ENCODE data around the gene TMEM63C.
A peak's percentile ranks its signal among the peaks of the same experiment; 100 is the strongest.
"Not testable (repeated sequence)": the region's sequence is repeated elsewhere in the genome, so short reads cannot be mapped to it uniquely, and the experiment has no call there.

Gene TMEM63C

DNA sequence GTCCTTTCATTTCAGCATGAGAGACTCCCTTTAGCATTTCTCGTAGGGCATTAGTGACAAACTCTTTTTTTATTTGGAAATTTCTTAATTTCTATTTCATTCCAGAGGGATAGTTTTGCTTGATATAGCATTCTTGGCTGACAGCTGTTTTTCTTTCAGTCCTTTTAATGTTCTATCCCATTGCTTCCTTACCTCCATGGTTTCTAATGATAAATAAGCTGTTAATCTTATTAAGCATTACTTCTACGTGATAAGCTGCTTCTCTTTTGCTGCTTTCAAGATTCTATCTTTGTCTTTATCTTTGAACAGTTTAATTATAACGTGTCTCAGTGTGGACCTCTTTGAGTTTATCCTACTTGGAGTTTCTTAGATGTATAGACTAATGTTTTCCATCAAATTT is 11.6 kb upstream of the TMEM63C start:
- Mint-ChIP-seq H3K27ac (ENCODE audit: low read depth) (no peak overlapping the region), H3K9me3 (peaks cover 18% of the 10 kb centered on the region), H3K36me3 (ENCODE audit: insufficient read depth) (no peaks in the 10 kb centered on the region), H3K27me3 (peaks cover 28% of the 10 kb centered on the region), H3K4me3 (no peak overlapping the region), H3K4me1 (no peaks in the 10 kb centered on the region)
- DNase-seq (ENCODE audit: low spot score in 2 of 2) (no peak), ATAC-seq (replicated peaks; ENCODE audit: extremely low read depth, poor library complexity, severe bottlenecking) (no peak)

DNA sequence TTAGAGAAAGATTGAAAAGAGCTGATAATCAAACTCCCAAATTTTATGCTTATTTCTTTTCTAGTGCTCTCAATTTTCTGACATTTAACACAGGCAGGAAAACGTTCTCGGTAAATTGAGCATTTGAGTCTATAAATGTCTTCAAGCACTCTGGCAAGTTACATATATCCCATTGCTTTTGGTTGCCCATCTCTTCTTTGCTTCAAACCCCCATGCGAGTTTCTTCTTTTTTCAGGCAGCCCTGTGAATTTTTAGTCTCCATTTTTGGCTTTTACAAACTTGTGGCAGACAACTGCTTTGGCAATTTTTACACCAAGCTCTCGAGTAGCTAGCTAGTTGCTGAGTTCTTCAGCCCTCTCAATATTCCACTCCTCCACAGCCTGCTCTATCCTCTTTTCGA is 8.7 kb upstream of the TMEM63C start:
- H3K27me3 Mint-ChIP-seq, result peaks cover 29% of the 10 kb centered on the region
- H3K27ac Mint-ChIP-seq (ENCODE audit: low read depth), result no peak overlapping the region
- no peak for ATAC-seq (replicated peaks; ENCODE audit: extremely low read depth, poor library complexity, severe bottlenecking)
- H3K36me3 Mint-ChIP-seq (ENCODE audit: insufficient read depth), result no peaks in the 10 kb centered on the region
- DNase-seq (ENCODE audit: low spot score in 2 of 2), result no peak
- no peak overlapping the region for H3K4me3 Mint-ChIP-seq
- no peaks in the 10 kb centered on the region for H3K4me1 Mint-ChIP-seq
- H3K9me3 Mint-ChIP-seq, result peaks cover 18% of the 10 kb centered on the region

DNA sequence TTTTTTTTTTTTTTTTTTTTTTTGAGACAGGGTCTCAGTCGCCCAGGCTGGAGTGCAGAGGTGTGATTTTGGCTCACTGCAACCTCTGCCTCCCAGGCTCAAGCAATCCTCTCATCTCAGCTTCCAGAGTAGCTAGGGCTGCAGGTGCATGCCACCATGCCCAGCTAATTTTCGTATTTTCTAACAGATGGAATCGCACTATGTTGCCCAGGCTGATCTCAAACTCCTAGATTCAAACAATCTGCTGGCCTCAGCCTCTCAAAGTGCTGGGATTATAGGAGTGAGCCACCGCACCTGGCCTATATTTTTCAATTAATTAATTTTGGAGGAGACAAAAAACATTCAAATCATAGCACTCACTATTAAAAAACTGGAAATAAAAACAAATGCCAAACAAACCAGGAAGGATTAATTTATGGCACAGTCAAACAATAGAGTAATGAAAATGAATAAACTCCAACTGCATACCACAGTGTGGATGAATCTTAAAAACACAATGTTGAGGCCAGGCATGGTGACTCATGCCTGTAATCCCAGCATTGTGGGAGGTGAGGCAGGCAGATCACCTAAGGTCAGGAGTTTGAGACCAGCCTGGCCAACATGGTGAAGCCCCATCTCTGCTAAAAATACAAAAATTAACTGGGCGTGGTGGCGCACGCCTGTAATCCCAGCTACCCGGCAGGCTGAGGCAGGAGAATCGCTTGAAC is 7.5 kb upstream of the TMEM63C start:
- H3K27ac Mint-ChIP-seq (ENCODE audit: low read depth); H3K4me1 Mint-ChIP-seq; DNase-seq (ENCODE audit: low spot score in 2 of 2); H3K36me3 Mint-ChIP-seq (ENCODE audit: insufficient read depth); H3K4me3 Mint-ChIP-seq; ATAC-seq (replicated peaks; ENCODE audit: extremely low read depth, poor library complexity, severe bottlenecking): not testable (repeated sequence)
- Mint-ChIP-seq H3K27me3 (peaks cover 28% of the 10 kb centered on the region), H3K9me3 (peaks cover 14% of the 10 kb centered on the region)

DNA sequence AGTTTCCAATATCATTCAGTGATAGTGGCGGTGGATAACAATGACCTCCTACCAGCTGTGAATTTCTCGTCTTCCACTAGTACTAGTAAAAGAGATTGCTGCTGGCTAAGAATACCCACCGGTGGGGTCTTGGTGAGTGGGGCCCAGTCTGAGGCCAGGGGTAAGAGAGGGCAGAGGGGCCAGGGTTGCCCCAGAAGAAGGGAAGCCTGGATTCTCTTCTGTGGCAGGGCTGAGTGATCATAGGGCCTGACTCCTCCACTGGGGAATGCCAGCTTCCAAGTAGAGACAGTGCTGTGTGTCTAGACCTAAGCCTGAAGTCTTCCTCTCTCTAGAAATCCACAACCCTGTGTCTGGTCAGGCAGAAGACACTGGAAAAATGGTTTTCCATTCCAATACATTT is 5.8 kb upstream of the TMEM63C start:
- Mint-ChIP-seq H3K36me3 (ENCODE audit: insufficient read depth) (no peaks in the 10 kb centered on the region), H3K9me3 (peaks cover 3% of the 10 kb centered on the region), H3K4me3 (no peak overlapping the region), H3K4me1 (no peaks in the 10 kb centered on the region), H3K27ac (ENCODE audit: low read depth) (no peak overlapping the region), H3K27me3 (peaks cover 27% of the 10 kb centered on the region)
- DNase-seq (ENCODE audit: low spot score in 2 of 2) (no peak), ATAC-seq (replicated peaks; ENCODE audit: extremely low read depth, poor library complexity, severe bottlenecking) (no peak)

DNA sequence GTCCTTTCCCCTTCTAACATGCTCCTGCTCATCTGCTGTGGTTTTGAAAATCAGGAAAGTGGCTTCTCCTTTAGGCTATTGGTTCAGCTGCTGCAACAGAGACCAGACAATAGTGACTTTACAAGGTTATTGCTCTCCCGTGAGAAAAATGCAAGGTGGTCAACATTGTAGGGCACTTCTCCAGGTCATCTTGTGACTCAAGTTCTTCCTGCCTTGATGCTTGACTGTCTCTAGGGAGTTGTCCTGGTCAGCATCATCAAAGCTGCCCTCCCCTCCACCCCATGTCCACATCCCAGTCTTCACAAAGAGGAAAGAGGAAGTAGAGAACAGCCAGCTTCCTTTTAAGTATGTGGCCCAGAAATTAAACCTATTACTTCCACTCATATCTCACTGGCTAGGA is 3.9 kb upstream of the TMEM63C start:
- peaks cover 2% of the 10 kb centered on the region for H3K36me3 Mint-ChIP-seq (ENCODE audit: insufficient read depth)
- DNase-seq (ENCODE audit: low spot score in 2 of 2), result no peak
- H3K9me3 Mint-ChIP-seq, result no peaks in the 10 kb centered on the region
- H3K27ac Mint-ChIP-seq (ENCODE audit: low read depth), result no peak overlapping the region
- H3K4me1 Mint-ChIP-seq, result peaks cover 11% of the 10 kb centered on the region
- no peak for ATAC-seq (replicated peaks; ENCODE audit: extremely low read depth, poor library complexity, severe bottlenecking)
- peaks cover 27% of the 10 kb centered on the region for H3K27me3 Mint-ChIP-seq
- no peak overlapping the region for H3K4me3 Mint-ChIP-seq

DNA sequence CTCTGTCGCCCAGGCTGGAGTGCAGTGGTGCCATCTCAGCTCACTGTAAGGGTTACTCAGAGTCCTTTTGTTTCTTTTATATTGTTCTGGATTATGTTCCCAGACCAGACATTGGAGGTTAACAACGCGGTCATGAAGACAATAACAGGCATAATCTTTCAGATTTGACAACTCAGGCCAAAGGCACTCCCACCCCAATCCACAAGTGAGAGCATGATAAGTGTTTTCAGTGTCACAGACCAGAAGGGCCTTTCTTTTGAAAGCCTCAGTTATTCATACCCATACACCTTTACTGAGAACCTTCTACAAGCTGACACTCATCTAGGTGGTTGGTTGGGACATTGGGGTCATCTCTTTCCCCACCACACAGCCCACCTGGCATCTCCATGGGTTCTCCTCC is 2.9 kb upstream of the TMEM63C start:
- Mint-ChIP-seq H3K36me3 (ENCODE audit: insufficient read depth) (peaks cover 2% of the 10 kb centered on the region), H3K4me3 (no peak overlapping the region), H3K9me3 (no peaks in the 10 kb centered on the region), H3K4me1 (peaks cover 17% of the 10 kb centered on the region), H3K27me3 (peaks cover 17% of the 10 kb centered on the region), H3K27ac (ENCODE audit: low read depth) (peak overlapping the region; percentile 30)
- DNase-seq (ENCODE audit: low spot score in 2 of 2) (no peak), ATAC-seq (replicated peaks; ENCODE audit: extremely low read depth, poor library complexity, severe bottlenecking) (no peak)

DNA sequence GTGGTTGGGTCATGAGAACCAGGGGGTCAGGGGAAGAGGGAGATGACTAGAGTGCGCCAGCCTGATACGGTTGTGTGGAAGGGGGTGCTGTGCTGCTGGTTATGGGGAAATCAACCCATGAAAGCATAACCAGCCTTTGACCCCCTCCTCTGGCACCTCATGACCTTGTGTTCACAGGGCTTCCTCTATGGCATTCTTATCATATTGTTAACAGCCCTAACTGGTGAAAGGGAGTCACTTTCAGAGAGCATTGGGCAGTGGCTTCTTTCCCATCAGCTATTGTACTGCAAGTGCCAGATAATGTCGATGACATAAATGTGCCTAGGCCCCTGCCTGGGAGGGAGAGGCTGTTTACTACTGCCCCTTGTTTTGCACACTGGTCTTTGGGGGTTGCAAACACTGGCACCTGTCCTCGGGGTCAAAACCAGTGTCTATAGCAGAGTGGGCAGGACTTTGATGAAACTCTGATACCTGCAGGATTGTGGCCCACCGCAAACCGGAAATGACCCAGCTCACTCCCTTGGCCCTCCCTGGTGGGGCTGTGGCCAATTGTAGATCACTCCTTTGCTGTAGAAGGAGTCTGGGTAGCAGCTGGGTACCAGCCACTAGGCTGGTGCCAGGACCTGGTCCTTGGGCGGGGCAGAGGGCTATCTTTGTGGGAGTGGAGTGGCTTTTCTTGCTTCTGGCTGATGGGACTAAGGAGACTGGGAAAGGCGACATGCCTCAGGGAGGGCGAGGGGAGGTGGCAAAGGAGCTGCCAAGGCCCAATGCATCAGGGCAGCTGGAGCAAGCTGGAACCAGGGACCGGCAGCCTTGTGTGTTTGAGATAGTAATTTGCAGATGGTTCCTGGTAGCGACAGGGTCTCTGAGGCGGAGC is 634 bp upstream of the TMEM63C start:
- DNase-seq (ENCODE audit: low spot score in 2 of 2) (no peak), ATAC-seq (replicated peaks; ENCODE audit: extremely low read depth, poor library complexity, severe bottlenecking) (no peak)
- H3K27me3 Mint-ChIP-seq, result peaks cover 15% of the 10 kb centered on the region
- H3K36me3 Mint-ChIP-seq (ENCODE audit: insufficient read depth), result peaks cover 2% of the 10 kb centered on the region
- H3K4me1 Mint-ChIP-seq, result peaks cover 31% of the 10 kb centered on the region
- peak overlapping the region; percentile 53 for H3K27ac Mint-ChIP-seq (ENCODE audit: low read depth)
- no peaks in the 10 kb centered on the region for H3K9me3 Mint-ChIP-seq
- peak overlapping the region; percentile 82 for H3K4me3 Mint-ChIP-seq

DNA sequence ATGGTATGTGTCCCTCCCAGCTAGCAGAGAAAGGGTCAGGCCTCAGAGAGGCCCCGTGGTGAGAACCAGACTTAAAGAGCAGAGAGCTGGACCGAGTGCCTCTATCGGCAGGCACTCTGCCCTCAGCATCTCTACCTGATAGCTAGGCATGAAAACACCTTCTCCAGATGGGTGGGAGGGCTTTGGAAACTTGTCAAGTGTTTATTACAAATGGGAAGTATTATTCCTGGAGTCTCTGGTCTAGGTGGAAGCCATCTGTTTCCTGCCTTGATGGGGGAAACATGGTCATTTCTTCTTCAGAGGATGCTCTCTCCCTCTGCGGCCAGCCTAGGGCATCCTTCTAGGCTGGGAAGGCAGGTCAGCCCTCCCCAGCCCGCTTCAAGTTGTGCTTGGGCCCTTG is 2.3 kb downstream of the TMEM63C start:
- ATAC-seq (replicated peaks; ENCODE audit: extremely low read depth, poor library complexity, severe bottlenecking) (no peak), DNase-seq (ENCODE audit: low spot score in 2 of 2) (no peak)
- peaks cover under 1% of the 10 kb centered on the region for H3K27me3 Mint-ChIP-seq
- H3K27ac Mint-ChIP-seq (ENCODE audit: low read depth), result peak overlapping the region; percentile 32
- peak overlapping the region; percentile 57 for H3K4me3 Mint-ChIP-seq
- no peaks in the 10 kb centered on the region for H3K9me3 Mint-ChIP-seq
- peaks cover 2% of the 10 kb centered on the region for H3K36me3 Mint-ChIP-seq (ENCODE audit: insufficient read depth)
- H3K4me1 Mint-ChIP-seq, result peaks cover 31% of the 10 kb centered on the region

GRCh38 chr14:77184396-77185092 is 2.9 kb downstream of the TMEM63C start:
- Mint-ChIP-seq H3K4me1 (peaks cover 31% of the 10 kb centered on the region), H3K27me3 (peaks cover 5% of the 10 kb centered on the region), H3K9me3 (no peaks in the 10 kb centered on the region), H3K4me3 (peak overlapping the region; percentile 57), H3K36me3 (ENCODE audit: insufficient read depth) (peaks cover 2% of the 10 kb centered on the region), H3K27ac (ENCODE audit: low read depth) (peak overlapping the region; percentile 16)
- DNase-seq (ENCODE audit: low spot score in 2 of 2) (no peak), ATAC-seq (replicated peaks; ENCODE audit: extremely low read depth, poor library complexity, severe bottlenecking) (no peak)

GRCh38 chr14:77185093-77185465 is 3.5 kb downstream of the TMEM63C start:
- H3K4me1 Mint-ChIP-seq, result peaks cover 31% of the 10 kb centered on the region

DNA sequence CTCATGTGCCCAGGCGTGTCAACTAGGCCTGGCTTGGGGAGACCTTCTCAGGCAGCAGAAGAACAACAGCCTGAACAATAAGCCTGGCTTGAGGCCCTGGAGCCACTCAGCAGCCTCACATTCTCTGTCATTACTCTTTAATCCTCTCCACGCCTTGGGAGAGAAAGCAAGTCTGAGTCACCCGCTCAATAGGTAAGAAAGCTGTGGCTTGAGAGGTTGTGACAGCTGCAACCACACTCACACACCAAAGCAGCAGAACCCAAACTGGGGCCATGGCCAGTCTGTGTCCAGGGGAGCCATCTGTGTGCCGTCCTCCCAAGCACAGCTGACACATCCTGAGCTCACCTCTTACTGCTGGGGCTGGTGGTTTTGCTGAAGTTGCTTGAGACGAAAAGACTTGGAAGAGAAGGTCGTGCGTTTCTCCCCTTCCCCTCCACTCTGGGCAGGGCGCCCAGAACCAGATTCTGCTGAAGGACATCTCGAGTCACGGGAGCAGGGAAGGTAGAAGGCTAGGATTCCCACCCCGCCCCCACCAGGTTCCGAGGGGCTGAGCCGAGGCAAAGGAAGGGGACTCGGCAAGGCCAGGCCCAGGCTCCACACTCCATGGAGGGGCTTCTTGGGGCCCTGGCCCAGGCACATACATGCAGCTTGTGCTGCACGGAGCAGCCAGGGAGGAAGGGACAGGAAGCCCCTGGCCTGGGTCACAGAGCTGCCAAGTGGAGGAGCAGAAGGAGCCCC is 5.5 kb downstream of the TMEM63C start:
- ATAC-seq (replicated peaks; ENCODE audit: extremely low read depth, poor library complexity, severe bottlenecking) (no peak), DNase-seq (ENCODE audit: low spot score in 2 of 2) (no peak)
- Mint-ChIP-seq H3K4me1 (peaks cover 23% of the 10 kb centered on the region), H3K4me3 (no peak overlapping the region), H3K36me3 (ENCODE audit: insufficient read depth) (peaks cover 2% of the 10 kb centered on the region), H3K27ac (ENCODE audit: low read depth) (no peak overlapping the region), H3K9me3 (no peaks in the 10 kb centered on the region), H3K27me3 (peaks cover 9% of the 10 kb centered on the region)

More at GRCh38 chr14:77185093-77185465, 3.5 kb downstream of the TMEM63C start:
- peak overlapping the region; percentile 16 for H3K27ac Mint-ChIP-seq (ENCODE audit: low read depth)
- H3K9me3 Mint-ChIP-seq, result no peaks in the 10 kb centered on the region
- DNase-seq (ENCODE audit: low spot score in 2 of 2) (no peak), ATAC-seq (replicated peaks; ENCODE audit: extremely low read depth, poor library complexity, severe bottlenecking) (no peak)
- peaks cover 9% of the 10 kb centered on the region for H3K27me3 Mint-ChIP-seq
- peak overlapping the region; percentile 57 for H3K4me3 Mint-ChIP-seq
- peaks cover 2% of the 10 kb centered on the region for H3K36me3 Mint-ChIP-seq (ENCODE audit: insufficient read depth)

DNA sequence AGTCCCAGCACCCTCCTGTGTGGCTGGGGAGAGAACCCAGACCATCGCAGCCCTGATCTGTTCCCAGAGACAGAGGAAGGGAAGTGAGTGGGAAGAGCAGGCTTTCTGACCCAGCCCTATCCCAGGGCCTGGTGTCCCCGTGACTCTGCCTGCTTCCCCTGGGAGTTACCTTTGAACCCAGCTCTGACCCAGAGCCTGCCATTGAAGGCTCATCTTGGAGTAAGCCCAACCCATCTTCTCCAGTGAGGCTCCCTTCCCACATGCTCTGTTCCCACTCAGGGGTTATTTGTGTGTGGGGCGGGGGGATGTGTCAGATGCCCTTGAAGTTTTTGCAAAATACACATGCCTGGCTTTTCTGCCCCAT is 6.0 kb downstream of the TMEM63C start:
- H3K36me3 Mint-ChIP-seq (ENCODE audit: insufficient read depth), result peaks cover 2% of the 10 kb centered on the region
- peaks cover 9% of the 10 kb centered on the region for H3K27me3 Mint-ChIP-seq
- H3K9me3 Mint-ChIP-seq, result no peaks in the 10 kb centered on the region
- H3K27ac Mint-ChIP-seq (ENCODE audit: low read depth), result no peak overlapping the region
- DNase-seq (ENCODE audit: low spot score in 2 of 2) (no peak), ATAC-seq (replicated peaks; ENCODE audit: extremely low read depth, poor library complexity, severe bottlenecking) (no peak)
- peaks cover 23% of the 10 kb centered on the region for H3K4me1 Mint-ChIP-seq
- no peak overlapping the region for H3K4me3 Mint-ChIP-seq
